K562 (cell line): ENCODE results near the gene SLC44A2. TPM values are rescaled to one million over a fixed set of nuclear protein-coding genes. Genes with fewer than 3 reads are reported as not detected.

Experiments
- CXXC5 ChIP-seq: fragments of 250-450 bp; sonication (Bioruptor Pico); IDR thresholded peaks from 2 replicates; pipeline ENCODE4 v1.8.0; 2022; ENCODE audit warnings: inconsistent platforms, mild to moderate bottlenecking, moderate library complexity
- EP300 ChIP-seq: IDR thresholded peaks from 2 replicates; pipeline ENCODE4 v1.6.1; 2012; ENCODE audit warnings: low read length, improper control_type of control experiment
- FOXM1 ChIP-seq, 2 experiments: fragments of 450-650 bp in 1 of 2; sonication (generic) in 1 of 2; formaldehyde crosslinking in 1 of 2; IDR thresholded peaks; 2 replicates each; pipeline versions ENCODE4 v1.6.1 to v1.9.0; 2017 to 2022; ENCODE audit warnings: low read depth in 2 of 2, mild to moderate bottlenecking in 2 of 2, missing genetic modification reagents in 1 of 2, moderate library complexity in 1 of 2
- GABPB1 ChIP-seq: sonication (generic); formaldehyde crosslinking; IDR thresholded peaks from 2 replicates; pipeline ENCODE4 v1.8.0; 2022; ENCODE audit warnings: mild to moderate bottlenecking, missing genetic modification reagents
- HMBOX1 ChIP-seq: sonication (generic); IDR thresholded peaks from 2 replicates; pipeline ENCODE4 v1.6.1; 2016
- HNRNPLL ChIP-seq: fragments of 200-400 bp; formaldehyde crosslinking; IDR thresholded peaks from 2 replicates; pipeline ENCODE4 v1.6.1; 2017; ENCODE audit warnings: low read length, low read depth, mild to moderate bottlenecking; ENCODE audit not compliant: poor library complexity, severe bottlenecking
- NEUROD1 ChIP-seq: fragments of 150-350 bp; IDR thresholded peaks from 2 replicates; pipeline ENCODE4 v1.6.1; 2014; ENCODE audit warnings: borderline replicate concordance, low read length, low read depth; ENCODE audit not compliant: partially characterized antibody
- PCBP2 ChIP-seq: fragments of 200-400 bp; formaldehyde crosslinking; IDR thresholded peaks from 2 replicates; pipeline ENCODE4 v1.6.1; 2018; ENCODE audit warnings: low read length, low read depth, mild to moderate bottlenecking, moderate library complexity; ENCODE audit not compliant: poor library complexity, severe bottlenecking
- RAD21 ChIP-seq, 2 experiments: fragments of 250-450 bp in 1 of 2; fragments of 450-650 bp in 1 of 2; sonication (Bioruptor Pico) in 1 of 2; formaldehyde crosslinking in 1 of 2; IDR thresholded peaks in 1 of 2; conservative IDR thresholded peaks in 1 of 2; 2 replicates each; pipeline versions ENCODE4 v1.4.0 to v1.8.0; 2020 to 2022; ENCODE audit warnings: mild to moderate bottlenecking in 2 of 2, moderate library complexity in 1 of 2
- RCOR1 ChIP-seq, 2 experiments: IDR thresholded peaks; 2 replicates each; pipeline ENCODE4 v1.6.1; 2012; ENCODE audit warnings: low read depth in 2 of 2, low read length in 2 of 2, borderline replicate concordance in 1 of 2, improper control_type of control experiment in 1 of 2
- SMARCA4 ChIP-seq: fragments of 450-650 bp; IDR thresholded peaks from 2 replicates; pipeline ENCODE4 v1.6.1; 2016
- STAG1 ChIP-seq: sonication (generic); formaldehyde crosslinking; IDR thresholded peaks from 2 replicates; pipeline ENCODE4 v1.5.0; 2020; ENCODE audit warnings: missing genetic modification reagents, borderline replicate concordance
- THAP12 ChIP-seq: fragments of 250-450 bp; sonication (Bioruptor Pico); IDR thresholded peaks from 2 replicates; pipeline ENCODE4 v1.9.0; 2021; ENCODE audit warnings: mild to moderate bottlenecking, inconsistent platforms
- VEZF1 ChIP-seq: fragments of 200-800 bp; sonication (Bioruptor generic); IDR thresholded peaks from 2 replicates; pipeline ENCODE4 v1.6.1; 2017; ENCODE audit warnings: missing genetic modification characterization, missing compliant biosample characterization
- ZBTB5 ChIP-seq: fragments of 450-650 bp; IDR thresholded peaks from 2 replicates; pipeline ENCODE4 v1.6.1; 2017; ENCODE audit warnings: antibody characterized with exemption
- ZBTB9 ChIP-seq: fragments of 450-650 bp; formaldehyde crosslinking; IDR thresholded peaks from 2 replicates; pipeline ENCODE4 v1.4.0; 2020; ENCODE audit warnings: mild to moderate bottlenecking, moderate library complexity
- ZFX ChIP-seq: sonication (generic); formaldehyde crosslinking; IDR thresholded peaks from 2 replicates; pipeline ENCODE4 v1.8.0; 2022; ENCODE audit warnings: mild to moderate bottlenecking, missing genetic modification reagents, moderate library complexity
- polyA plus RNA-seq, 8 experiments: library from polyadenylated mRNA; depleted of rRNA in 4 of 8; stranded (reverse) in 5 of 8; unstranded in 3 of 8; fragments of >200 nt; fragmentation: Nextera tagmentation in 2 of 8; fragmentation: Illumina TruSeq in 1 of 8; extraction: Ambion mirVana in 2 of 8; extraction: Trizol in 1 of 8; gene quantifications; 2 replicates each; pipeline versions ENCODE4 v1.2.1 to v1.2.3, GENCODE V29; 2011 to 2014; ENCODE audit warnings: inconsistent platforms in 1 of 8, missing spikeins in 1 of 8
- total RNA-seq, 7 experiments: library from RNA; depleted of rRNA in 6 of 7; stranded (reverse); fragments of >200 nt in 6 of 7; fragmentation: Illumina TruSeq in 2 of 7; extraction: Trizol in 2 of 7; gene quantifications; 2 replicates each; pipeline versions ENCODE4 v1.2.1 to v1.2.3, GENCODE V29; 2011 to 2021; ENCODE audit warnings: low replicate concordance in 1 of 7

SLC44A2 gene
- total and polyA plus RNA-seq, 9 of the 15 experiments (the other 6 are each of a cell fraction or from before 2014, with no cell fraction given), result 1.1 to 34.2 (median 8.1) TPM

GRCh38 chr19:10653732-10654609, 28.6 kb downstream of the SLC44A2 start, which contains the start of gene ILF3 (continued):
- TF ChIP-seq CXXC5 (CRISPR knock-in tag) (peak; percentile 100), ZBTB9 (CRISPR knock-in tag) (peak; percentile 80; the same call in 1 of the 2 replicates), GABPB1 (CRISPR knock-in tag) (peak; percentile 90), HNRNPLL (peak; percentile 83), PCBP2 (peak; percentile 74), SMARCA4 (0 out of 2 replicates have a peak, but pooled peaks have one; percentile 23), VEZF1 (CRISPR knock-in tag) (peak; percentile 99), HMBOX1 (no peak), EP300 (peak; percentile 23; the same call in 1 of the 2 replicates), ZBTB5 (no peak), RCOR1 (IDR thresholded peaks at IDR 0.05; ENCODE audit: borderline replicate concordance in 1 of 2, low read depth in 2 of 2, low read length in 2 of 2) (peak in 1 of 2 experiments; percentile 80; a peak in 1 of 4 replicates), FOXM1 (IDR thresholded peaks at IDR 0.05; ENCODE audit: low read depth) (peak; percentile 74), FOXM1 (CRISPR knock-in tag; IDR thresholded peaks at IDR 0.05; ENCODE audit: low read depth) (peak; percentile 63; the same call in 1 of the 2 replicates), ZFX (peak; percentile 60), RAD21 (CRISPR knock-in tag; conservative IDR thresholded peaks at IDR 0.05 in 1 of 2, IDR thresholded peaks at IDR 0.05 in 1 of 2) (no peak), STAG1 (CRISPR knock-in tag) (no peak), THAP12 (peak; percentile 55; the same call in 1 of the 2 replicates), NEUROD1 (peak; percentile 93)
